Thymus (tissue), 11 donors: ENCODE results near the gene WNK3. TPM values are rescaled to one million over a fixed set of nuclear protein-coding genes. Genes with fewer than 3 reads are reported as not detected.

ENCODE experiments used
- DNase-seq, 9 donors: peaks; one replicate each; pipeline ENCODE4 v3.0.0-alpha.2; 2013; ENCODE audit warnings: low spot score in 9 of 9, low read depth in 6 of 9, missing footprints in 1 of 9
- H3K27ac ChIP-seq, 2 donors: one replicate each; pipeline ENCODE4 v1.5.1; 2013; ENCODE audit warnings: control low read depth in 1 of 2, low read depth in 1 of 2, low read length in 1 of 2, mild to moderate bottlenecking in 1 of 2, moderate library complexity in 1 of 2
- H3K27me3 ChIP-seq, 2 donors: one replicate each; pipeline ENCODE4 v1.5.1; 2013; ENCODE audit warnings: low read length in 1 of 2; ENCODE audit not compliant: control insufficient read depth in 2 of 2, insufficient read depth in 1 of 2
- H3K36me3 ChIP-seq, 2 donors: one replicate each; pipeline ENCODE4 v1.5.1; 2013; ENCODE audit warnings: low read length in 1 of 2, mild to moderate bottlenecking in 1 of 2, moderate library complexity in 1 of 2; ENCODE audit not compliant: control insufficient read depth in 2 of 2, insufficient read depth in 2 of 2
- H3K4me1 ChIP-seq, 2 donors: one replicate each; pipeline ENCODE4 v1.5.1; 2013; ENCODE audit warnings: low read length in 2 of 2; ENCODE audit not compliant: control insufficient read depth in 2 of 2, insufficient read depth in 2 of 2
- H3K4me3 ChIP-seq, 2 donors: one replicate each; pipeline ENCODE4 v1.5.1; 2013; ENCODE audit warnings: low read length in 2 of 2, control low read depth in 1 of 2, mild to moderate bottlenecking in 1 of 2
- H3K9me3 ChIP-seq, 2 donors: one replicate each; pipeline ENCODE4 v1.5.1; 2013; ENCODE audit warnings: low read length in 1 of 2, mild to moderate bottlenecking in 1 of 2; ENCODE audit not compliant: control insufficient read depth in 2 of 2, insufficient read depth in 1 of 2
- WGBS: extraction: QIAGEN DNeasy Blood & Tissue Kit; methylation state at CpG from one replicate; pipeline ENCODE4 v1.1.7; 2013; 5-methylcytosine and 5-hydroxymethylcytosine counted together
- polyA plus RNA-seq: library from polyadenylated mRNA; stranded (reverse); fragments of 200-250 nt; gene quantifications from one replicate; pipeline ENCODE4 v1.2.3, GENCODE V29; 2013
- total RNA-seq: library from RNA; stranded (reverse); fragments of 120-200 nt; gene quantifications from one replicate; pipeline ENCODE4 v1.2.4, GENCODE V29; 2013
- donor health status: healthy.

Gene WNK3
- total and polyA plus RNA-seq, 2 donors, result 0.30 to 1.9 TPM

DNA sequence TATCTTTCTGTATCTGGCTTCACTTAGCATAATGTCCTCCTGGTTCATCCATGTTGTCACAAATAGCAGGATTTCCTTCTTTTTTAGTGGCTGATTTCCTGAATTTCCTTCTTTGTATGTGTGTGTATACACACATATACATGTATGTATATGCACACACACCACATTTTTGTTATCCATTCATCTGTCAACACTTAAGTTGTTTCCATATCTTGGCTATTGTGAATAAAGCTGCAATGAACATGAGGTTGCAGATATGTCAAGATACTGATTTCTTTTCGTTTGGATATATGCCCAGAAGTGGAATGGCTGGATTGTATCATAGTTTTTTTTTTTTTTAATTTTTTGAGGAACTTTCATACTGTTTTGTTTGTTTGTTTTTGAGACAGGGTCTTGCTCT is 76.2 kb downstream of the WNK3 start:
- no peaks in the 10 kb centered on the region for H3K4me1 ChIP-seq
- DNase-seq, result no peak
- H3K27ac ChIP-seq, result no peak overlapping the region
- 68% methylated on average over 1 of the region's 1 CpG for WGBS
- H3K27me3 ChIP-seq, result no peaks in the 10 kb centered on the region
- H3K4me3 ChIP-seq, result no peak overlapping the region
- H3K9me3 ChIP-seq, result no peaks in the 10 kb centered on the region
- no peaks in the 10 kb centered on the region for H3K36me3 ChIP-seq

DNA sequence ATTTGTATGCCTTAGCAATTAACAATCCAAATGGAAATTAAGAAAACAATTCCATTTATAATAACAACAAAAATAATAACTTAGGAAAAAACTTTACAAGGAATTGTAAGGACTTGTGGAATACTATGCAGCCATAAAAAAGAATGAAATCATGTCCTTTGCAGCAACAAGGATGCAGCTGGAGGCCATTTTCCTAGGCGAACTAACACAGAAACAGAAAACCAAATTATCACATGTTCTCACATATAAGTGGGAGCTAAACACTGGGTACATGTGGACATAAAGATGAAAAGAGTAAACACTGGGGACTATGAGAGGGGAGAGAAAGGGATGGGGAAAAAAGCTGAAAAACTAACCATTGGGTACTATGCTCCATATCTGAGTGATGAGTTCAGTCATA is 77.4 kb downstream of the WNK3 start:
- no peaks in the 10 kb centered on the region for H3K9me3 ChIP-seq
- no peaks in the 10 kb centered on the region for H3K36me3 ChIP-seq
- H3K27ac ChIP-seq, result no peak overlapping the region
- H3K4me1 ChIP-seq, result no peaks in the 10 kb centered on the region
- no peak overlapping the region for H3K4me3 ChIP-seq
- H3K27me3 ChIP-seq, result no peaks in the 10 kb centered on the region
- no peak for DNase-seq
- WGBS, result 96% methylated on average over 1 of the region's 1 CpG

DNA sequence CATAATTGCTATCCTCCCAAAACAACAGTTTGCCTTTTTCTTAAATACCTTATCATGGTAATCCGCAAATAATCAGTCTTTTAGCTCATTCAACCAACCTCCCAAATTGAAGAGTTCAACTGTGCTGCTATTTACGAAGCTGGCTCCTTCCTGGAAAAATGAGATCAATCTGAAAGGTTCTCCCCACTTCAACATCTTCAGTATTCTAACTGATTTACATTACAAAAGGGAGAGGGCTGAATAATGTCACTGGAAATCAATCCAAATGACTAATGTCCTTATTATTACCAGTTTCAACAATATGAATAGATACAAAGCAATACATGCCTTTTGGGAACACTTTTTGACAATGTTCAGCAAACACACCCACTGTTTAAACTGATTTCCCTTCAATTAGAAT is 86.2 kb downstream of the WNK3 start:
- no peak for DNase-seq
- WGBS, result 93% methylated on average over 2 of the region's 2 CpGs

DNA sequence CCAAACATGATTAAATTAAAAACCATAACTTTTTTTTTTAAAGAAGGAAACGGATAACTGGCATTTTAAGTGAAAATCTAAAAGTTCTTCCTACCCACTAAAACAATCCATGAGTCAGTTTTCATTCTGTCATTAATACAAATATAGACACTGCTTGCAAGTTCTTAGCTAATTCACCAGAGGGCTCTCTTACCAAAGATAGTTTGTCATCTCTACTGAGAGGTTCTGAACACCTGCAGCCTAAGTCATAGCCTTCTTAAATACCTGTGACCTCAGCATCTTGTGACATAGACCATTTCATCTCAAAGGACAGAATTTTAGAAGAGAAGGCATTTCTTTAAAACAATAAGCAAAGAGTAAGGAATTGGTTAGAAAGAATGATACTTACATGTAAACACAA is 109.5 kb downstream of the WNK3 start:
- Histone ChIP-seq H3K4me3 (no peak overlapping the region), H3K27me3 (no peaks in the 10 kb centered on the region), H3K9me3 (no peaks in the 10 kb centered on the region), H3K27ac (no peak overlapping the region), H3K4me1 (no peaks in the 10 kb centered on the region), H3K36me3 (no peaks in the 10 kb centered on the region)
- peak in 1 of 9 donors; percentile 9 for DNase-seq
- WGBS, result 93% methylated on average over 1 of the region's 1 CpG

More for the DNA sequence above, 86.2 kb downstream of the WNK3 start:
- H3K27ac ChIP-seq, result no peak overlapping the region
- no peaks in the 10 kb centered on the region for H3K9me3 ChIP-seq
- no peaks in the 10 kb centered on the region for H3K27me3 ChIP-seq
- no peaks in the 10 kb centered on the region for H3K4me1 ChIP-seq
- H3K4me3 ChIP-seq, result no peak overlapping the region
- H3K36me3 ChIP-seq, result no peaks in the 10 kb centered on the region

DNA sequence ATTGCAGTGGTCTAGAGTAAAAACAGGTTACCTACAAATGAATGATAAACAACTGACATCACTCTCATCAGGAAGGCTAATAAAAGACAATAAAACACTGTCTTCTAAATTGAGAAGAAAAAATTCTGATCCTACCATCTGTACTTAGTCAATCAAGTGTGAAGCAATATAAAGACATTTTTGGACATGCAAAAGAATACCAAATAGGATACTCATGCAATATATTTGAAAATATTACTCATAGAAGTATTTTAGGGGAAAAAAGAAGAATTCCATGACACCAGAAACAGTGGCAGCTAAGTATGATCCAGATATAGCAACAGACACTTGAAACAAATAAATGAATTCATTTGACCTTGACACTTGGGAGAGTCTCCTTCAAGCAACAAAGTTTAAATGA is 111.0 kb downstream of the WNK3 start:
- Histone ChIP-seq H3K36me3 (no peaks in the 10 kb centered on the region), H3K4me3 (no peak overlapping the region), H3K27ac (no peak overlapping the region), H3K9me3 (no peaks in the 10 kb centered on the region), H3K4me1 (no peaks in the 10 kb centered on the region), H3K27me3 (no peaks in the 10 kb centered on the region)
- no peak for DNase-seq

DNA sequence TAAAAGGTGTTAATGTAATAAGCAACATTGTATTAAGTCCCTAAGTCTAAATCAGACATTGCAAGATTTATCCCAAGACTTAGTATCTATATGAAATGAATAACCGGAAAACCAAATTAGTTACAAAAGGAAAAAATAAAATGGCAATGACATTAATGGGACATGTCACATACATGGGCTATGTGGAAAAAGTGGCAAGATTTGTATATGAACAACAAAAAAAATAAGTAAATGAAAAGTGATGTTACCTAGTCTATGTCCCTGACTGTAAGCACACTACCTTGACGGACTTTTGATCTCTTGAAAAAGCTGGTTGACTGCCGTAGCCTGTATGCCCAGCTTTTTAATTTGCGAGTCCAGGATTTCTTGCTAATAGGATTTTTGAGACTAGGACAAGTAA is 119.3 kb downstream of the WNK3 start:
- DNase-seq, result no peak
- H3K9me3 ChIP-seq, result no peaks in the 10 kb centered on the region
- 99% methylated on average over 4 of the region's 4 CpGs for WGBS
- H3K36me3 ChIP-seq, result no peaks in the 10 kb centered on the region
- H3K4me1 ChIP-seq, result no peaks in the 10 kb centered on the region
- no peaks in the 10 kb centered on the region for H3K27me3 ChIP-seq
- H3K27ac ChIP-seq, result no peak overlapping the region
- no peak overlapping the region for H3K4me3 ChIP-seq

DNA sequence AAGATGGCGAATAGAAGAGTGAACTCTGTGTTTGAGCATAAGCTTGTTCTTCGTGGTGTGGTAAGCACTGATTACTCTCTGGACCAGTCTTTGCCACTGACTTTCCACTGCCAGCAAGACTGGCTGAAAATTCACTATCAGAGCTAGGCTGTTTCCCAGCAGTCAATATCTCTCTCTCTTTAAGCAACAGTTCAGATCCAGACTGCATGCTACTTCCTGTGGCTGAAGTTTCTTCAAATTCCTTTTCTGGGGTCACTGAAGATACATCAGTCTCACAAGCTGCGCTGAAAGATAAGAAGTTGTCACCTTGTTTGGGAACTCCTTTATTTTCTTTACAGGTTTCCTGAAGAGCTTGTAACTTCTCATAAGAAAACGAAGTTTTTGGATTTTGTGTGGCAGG is 120.8 kb downstream of the WNK3 start:
- H3K27ac ChIP-seq, result no peak overlapping the region
- DNase-seq, result no peak
- no peaks in the 10 kb centered on the region for H3K36me3 ChIP-seq
- no peak overlapping the region for H3K4me3 ChIP-seq
- H3K9me3 ChIP-seq, result no peaks in the 10 kb centered on the region
- H3K4me1 ChIP-seq, result no peaks in the 10 kb centered on the region
- WGBS, result 73% methylated on average over 4 of the region's 4 CpGs
- H3K27me3 ChIP-seq, result no peaks in the 10 kb centered on the region

DNA sequence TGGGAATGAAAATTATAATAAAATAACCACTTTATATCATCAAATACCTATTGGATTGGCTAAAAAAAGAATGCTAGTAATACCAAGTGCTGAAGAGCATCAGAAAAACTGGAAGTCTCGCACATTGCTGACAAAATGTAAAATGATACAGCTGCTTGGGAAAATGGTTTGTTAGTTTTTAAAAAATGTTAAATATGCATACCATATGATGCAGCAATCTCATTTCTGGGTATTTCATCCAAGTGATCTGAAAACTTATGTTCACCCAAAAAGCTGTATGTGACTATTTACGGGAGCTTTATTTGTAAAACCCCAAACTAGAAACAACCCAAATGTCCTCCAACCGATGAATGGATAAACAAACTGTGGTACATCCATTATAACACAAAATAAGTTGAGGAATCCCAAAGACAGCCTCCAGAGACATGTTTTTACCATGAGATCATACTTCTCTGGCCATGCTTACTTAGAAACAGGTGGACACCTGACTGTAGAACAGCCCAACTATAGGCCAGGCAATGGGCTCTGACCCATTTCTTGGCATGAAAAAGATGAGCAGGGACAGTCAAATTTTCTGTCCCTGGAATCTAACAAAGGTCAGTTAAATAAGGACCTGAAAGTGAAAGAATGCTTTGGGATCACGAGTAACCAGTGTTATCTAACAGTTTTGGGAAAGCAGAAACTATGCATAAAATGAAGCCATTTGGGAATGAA is 127.3 kb downstream of the WNK3 start:
- Histone ChIP-seq H3K9me3 (no peaks in the 10 kb centered on the region), H3K4me3 (no peak overlapping the region), H3K27me3 (no peaks in the 10 kb centered on the region), H3K36me3 (no peaks in the 10 kb centered on the region), H3K27ac (no peak overlapping the region), H3K4me1 (no peaks in the 10 kb centered on the region)
- DNase-seq, result no peak
- WGBS, result 95% methylated on average over 4 of the region's 4 CpGs

DNA sequence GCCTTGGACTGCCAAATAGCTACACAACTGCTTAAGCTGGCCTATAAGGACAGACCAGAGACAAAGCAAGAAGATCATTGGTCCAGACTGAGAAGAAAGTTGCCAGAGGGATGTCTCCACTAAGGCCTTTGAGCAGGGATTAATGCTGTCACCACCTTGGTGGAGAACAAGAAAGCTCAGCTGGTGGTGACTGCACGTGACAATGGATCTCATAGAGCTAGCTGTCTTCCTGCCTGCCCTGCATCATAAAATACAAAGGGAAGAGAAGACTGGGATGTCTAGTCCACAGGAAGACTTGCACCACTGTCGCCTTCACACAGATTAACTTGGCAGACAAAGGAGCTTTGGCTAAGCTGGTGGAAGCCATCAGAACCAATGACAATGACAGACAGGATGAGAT is 134.3 kb downstream of the WNK3 start:
- WGBS, result 96% methylated on average over 2 of the region's 2 CpGs
- DNase-seq, result no peak
- no peaks in the 10 kb centered on the region for H3K4me1 ChIP-seq
- no peaks in the 10 kb centered on the region for H3K9me3 ChIP-seq
- H3K4me3 ChIP-seq, result no peak overlapping the region
- no peak overlapping the region for H3K27ac ChIP-seq
- H3K36me3 ChIP-seq, result no peaks in the 10 kb centered on the region
- H3K27me3 ChIP-seq, result no peaks in the 10 kb centered on the region
